Kidney glomerular epithelial cell (primary cell): ENCODE measurements around the gene RPS4Y1.

Experiments
- DNase-seq: peaks from one replicate; lab custom pipeline; 2025; lab: John Stamatoyannopoulos, UW

The RPS4Y1 gene

DNA sequence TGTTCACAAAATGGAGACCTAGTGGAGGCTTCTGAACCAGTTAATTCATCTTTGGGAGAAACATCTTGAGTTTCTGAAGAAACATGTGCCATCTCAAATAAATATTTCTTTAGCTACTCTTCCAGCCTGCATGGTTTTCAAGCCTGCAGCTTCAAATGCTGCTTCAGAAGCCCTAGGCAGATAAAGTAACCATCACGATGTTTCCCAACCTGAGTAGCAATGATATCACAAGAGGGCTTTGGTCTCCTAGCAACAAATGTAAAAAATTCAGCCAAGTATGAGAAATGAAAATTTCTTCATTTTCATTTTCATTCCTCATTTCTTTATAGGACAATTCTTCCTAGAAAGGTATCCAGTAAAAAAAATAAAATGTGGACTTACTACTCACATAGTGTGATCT is 42.2 kb downstream of the RPS4Y1 start:
- DNase-seq = no peak

DNA sequence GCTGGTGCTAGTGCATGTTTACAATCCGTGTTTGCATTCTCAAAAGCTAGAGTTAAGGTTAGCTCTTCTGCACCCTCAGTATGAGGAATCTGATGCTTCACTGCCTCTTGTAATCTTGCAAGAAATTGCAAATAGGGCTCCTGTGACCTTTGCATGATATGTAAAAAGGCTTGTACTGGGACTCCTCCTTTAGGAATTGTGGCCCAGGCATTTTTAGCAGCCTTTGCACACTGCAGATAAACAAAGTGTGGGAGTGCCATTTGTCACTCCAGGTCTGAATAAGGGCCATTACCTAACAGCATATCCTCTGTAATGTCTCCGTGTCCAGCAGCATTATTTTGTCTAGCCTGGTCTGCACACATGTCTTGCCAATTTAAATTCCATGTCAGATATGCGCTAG is 44.5 kb downstream of the RPS4Y1 start:
- DNase-seq = no peak

DNA sequence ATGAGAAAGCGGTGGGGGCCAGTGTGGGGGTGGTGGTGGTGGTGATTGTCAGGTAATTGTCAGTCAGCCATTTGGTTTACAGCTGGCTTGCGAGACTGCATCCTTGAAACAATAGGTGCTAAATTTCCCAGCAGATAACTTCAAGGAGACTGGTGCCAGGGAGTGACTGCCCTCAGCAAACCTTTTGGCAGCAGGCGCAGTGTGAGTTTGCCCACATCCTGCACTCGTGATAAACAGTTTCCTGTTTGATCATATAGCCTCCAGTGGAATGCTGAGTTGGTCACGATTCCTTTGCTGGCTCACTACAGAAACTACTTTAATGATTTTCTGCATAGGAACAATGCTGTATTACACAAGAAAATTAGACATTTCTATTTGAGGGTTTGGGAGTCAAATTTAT is 46.0 kb downstream of the RPS4Y1 start:
- no peak for DNase-seq

DNA sequence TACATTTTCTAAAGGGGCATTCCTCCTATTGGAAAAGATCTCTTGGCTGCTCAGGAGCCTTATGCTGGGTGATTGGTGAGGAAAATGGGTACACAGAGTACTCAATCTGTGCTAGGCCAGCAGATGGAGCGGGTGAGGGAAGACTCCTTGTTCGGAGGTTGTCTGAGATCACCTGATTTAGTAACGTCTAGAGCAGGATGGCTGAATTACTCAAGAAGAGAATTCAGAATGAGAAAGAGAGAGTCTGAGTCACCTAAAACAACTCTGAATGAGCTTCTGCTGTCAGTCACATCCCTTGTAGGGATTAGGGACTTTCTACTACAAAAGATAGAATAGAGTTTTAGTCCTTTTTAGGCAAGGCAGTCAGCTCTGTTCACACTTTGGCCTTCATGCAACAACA is 46.6 kb downstream of the RPS4Y1 start:
- DNase-seq = peak; percentile 38

DNA sequence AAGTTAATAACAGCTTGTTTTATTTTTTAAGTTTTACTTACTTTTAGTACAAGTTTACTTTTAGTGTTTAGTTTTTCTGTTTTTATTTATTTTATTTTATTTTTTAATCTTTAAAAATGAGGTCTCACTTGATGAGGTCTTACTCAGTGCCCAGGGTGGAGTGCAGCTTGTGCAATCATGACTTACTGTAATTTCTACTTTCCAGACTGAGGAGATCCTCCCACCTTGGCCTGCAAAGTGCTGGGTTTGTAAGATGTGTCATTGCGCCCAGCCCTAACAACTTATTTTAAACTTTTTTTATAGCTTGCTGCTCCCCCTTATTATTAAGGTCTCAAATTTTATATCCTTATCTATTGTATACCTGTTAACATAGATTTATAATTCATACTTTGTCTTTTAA is 52.1 kb downstream of the RPS4Y1 start:
- DNase-seq = no peak

DNA sequence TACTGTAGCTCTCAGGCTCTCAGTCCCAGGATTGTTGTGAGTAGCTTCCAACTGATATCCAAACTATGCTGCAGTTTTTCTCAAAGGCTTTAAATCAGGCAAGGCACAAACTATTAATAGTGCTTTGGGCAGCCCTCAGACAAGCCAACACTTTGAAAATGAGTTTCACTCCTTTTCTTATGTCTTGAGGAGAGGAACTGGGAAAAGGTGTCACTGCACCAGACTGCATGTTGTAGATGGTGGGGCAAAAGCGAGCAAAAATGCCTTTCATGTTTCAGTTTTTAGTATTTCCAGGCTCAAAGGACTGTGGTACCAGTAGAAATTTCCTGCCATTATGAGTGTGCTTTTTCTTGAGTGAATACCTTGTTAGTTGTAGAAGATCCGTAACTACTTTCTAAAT is 54.6 kb downstream of the RPS4Y1 start:
- no peak for DNase-seq

DNA sequence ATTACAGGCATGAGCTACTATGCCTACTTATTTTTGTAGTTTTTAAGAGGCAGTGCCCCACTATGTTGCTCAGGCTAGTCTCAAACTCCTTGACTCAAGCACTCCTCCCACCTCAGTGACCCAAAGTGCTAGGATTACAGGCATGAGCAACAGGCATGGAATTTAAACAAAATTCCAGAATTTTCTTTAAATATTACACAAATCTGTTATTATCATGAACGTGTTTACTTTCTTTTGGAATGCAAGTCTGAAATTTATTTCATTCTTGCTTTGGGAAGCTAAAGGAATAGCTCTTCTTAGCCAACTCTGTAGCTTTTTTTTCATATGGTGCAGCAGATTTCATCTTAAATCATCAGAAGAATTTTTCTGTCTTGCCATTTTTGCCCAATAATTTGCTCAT is 66.0 kb downstream of the RPS4Y1 start:
- DNase-seq = no peak

DNA sequence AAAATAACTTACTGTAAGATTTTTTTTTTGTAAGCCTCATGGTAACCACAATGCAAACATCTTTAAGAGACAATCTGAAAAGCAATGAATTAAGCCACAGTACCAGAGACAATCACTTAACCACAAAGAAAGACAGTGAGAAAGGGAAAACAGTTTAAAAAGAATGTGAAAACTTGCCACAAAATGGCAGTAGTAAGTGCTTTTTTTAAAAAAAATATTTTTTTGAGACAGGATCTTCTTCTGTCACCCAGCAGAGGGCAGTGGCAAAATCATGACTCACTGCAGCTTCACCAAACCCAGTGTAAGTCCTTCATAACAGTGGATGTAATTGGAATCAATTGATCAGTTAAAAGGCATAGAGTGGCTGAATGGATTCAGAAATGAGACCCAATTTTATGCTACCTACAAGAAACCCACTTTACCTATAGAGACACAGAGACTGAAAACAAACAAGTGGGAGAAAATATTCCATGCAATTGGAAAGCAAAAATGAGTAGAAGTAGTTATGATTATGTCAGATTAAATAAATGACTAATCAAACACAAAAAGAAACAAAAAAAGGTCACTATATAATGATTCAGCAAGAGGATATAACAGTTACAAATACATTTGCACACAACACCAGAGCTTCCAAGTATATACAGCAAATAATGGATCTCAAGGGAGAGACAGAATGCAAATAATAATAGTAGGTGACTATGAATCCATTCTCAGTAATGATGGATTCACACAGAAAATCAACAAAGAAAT is 71.8 kb downstream of the RPS4Y1 start:
- DNase-seq = peak; percentile 19
